HCT116 (cell line): Measurements from ENCODE around the gene EPHA3.

Experiments used
- CTCF ChIP-seq, 3 experiments: fragments of 200-600 bp in 1 of 3; sonication (generic) in 1 of 3; IDR thresholded peaks in 2 of 3; conservative IDR thresholded peaks in 1 of 3; 2 replicates each; pipeline ENCODE4 v1.5.1; 2012 to 2017; ENCODE audit warnings: low read depth in 2 of 3, low read length in 2 of 3, antibody characterized with exemption in 1 of 3, borderline replicate concordance in 1 of 3, control low read depth in 1 of 3, mild to moderate bottlenecking in 1 of 3, mixed read lengths in 1 of 3, mixed run types in 1 of 3, moderate library complexity in 1 of 3; ENCODE audit not compliant: insufficient read depth in 1 of 3
- EZH2 ChIP-seq: fragments of 200-600 bp; sonication (generic); IDR thresholded peaks from 2 replicates; pipeline ENCODE4 v1.6.1; 2017; ENCODE audit warnings: antibody characterized with exemption, mixed run types
- EZH2phosphoT487 ChIP-seq: fragments of 200-600 bp; IDR thresholded peaks from 2 replicates; pipeline ENCODE4 v1.6.1; 2018; ENCODE audit warnings: antibody characterized with exemption, borderline replicate concordance
- JUND ChIP-seq: IDR thresholded peaks from 2 replicates; pipeline ENCODE4 v1.6.1; 2012
- MAX ChIP-seq: IDR thresholded peaks from 2 replicates; pipeline ENCODE4 v1.6.1; 2012
- POLR2A ChIP-seq: IDR thresholded peaks from 2 replicates; pipeline ENCODE4 v1.7.0; 2011; ENCODE audit warnings: borderline replicate concordance; ENCODE audit not compliant: insufficient read depth, insufficient read length; ENCODE audit errors: extremely low read depth
- ZFX ChIP-seq: fragments of 450-650 bp; IDR thresholded peaks from 2 replicates; pipeline ENCODE4 v1.6.1; 2017
- ZNF274 ChIP-seq: fragments of 200-500 bp; sonication (Bioruptor generic); IDR thresholded peaks from 2 replicates; pipeline ENCODE4 v1.6.1; 2014; ENCODE audit warnings: mild to moderate bottlenecking, low read depth, low read length, inconsistent platforms

GRCh38 chr3:89256882-89257281 lies 149.5 kb downstream of the EPHA3 start:
- TF ChIP-seq ZNF274 (no peak), EZH2phosphoT487 (no peak), CTCF (IDR thresholded peaks at IDR 0.05 in 2 of 3, conservative IDR thresholded peaks at IDR 0.05 in 1 of 3; ENCODE audit: borderline replicate concordance in 1 of 3, insufficient read depth in 1 of 3, low read depth in 2 of 3, low read length in 2 of 3) (no peak), JUND (no peak), MAX (no peak), EZH2 (no peak), ZFX (no peak), POLR2A (no peak)
